Measurements from ENCODE around the gene MAST3. TPM values are rescaled to one million over a fixed set of nuclear protein-coding genes. Genes with fewer than 3 reads are reported as not detected.

The MAST3 gene
- total RNA-seq, 2 experiments from 2014 or later = 14.8 to 31.4 TPM

GRCh38 chr19:18140473-18140872 is 42.9 kb downstream of the MAST3 start:
- no peak overlapping the region for H3K4me3 ChIP-seq (ENCODE audit: low read depth, low read length, poor library complexity, severe bottlenecking)
- H3K9me3 ChIP-seq (ENCODE audit: low read length) = no peaks in the 10 kb centered on the region
- no peak for DNase-seq (ENCODE audit: low spot score)
- H2AFZ ChIP-seq (ENCODE audit: low read length) = no peak overlapping the region
- no peak overlapping the region for H3K27ac ChIP-seq (ENCODE audit: low read depth, low read length, poor library complexity, severe bottlenecking)
- no peak for TF ChIP-seq CTCF (conservative IDR thresholded peaks at IDR 0.05; ENCODE audit: low read length)
- no peak for TF ChIP-seq EZH2phosphoT487 (IDR thresholded peaks at IDR 0.05; ENCODE audit: borderline replicate concordance, low read depth, low read length)
- ChIA-PET CTCF (ENCODE audit: unreplicated experiment) (no interaction called here), POLR2A (no interaction called here)
- BruUV-seq (replicated peaks) = no TSS peak
- H3K36me3 ChIP-seq (ENCODE audit: insufficient read depth, low read length) = peaks cover 88% of the 10 kb centered on the region
- intact Hi-C loops (cut with micrococcal nuclease; ENCODE audit: unreplicated experiment) = no loop called here
- no peaks in the 10 kb centered on the region for H3K9me2 ChIP-seq (ENCODE audit: insufficient read depth, low read length)
- no peaks in the 10 kb centered on the region for H4K20me1 ChIP-seq (ENCODE audit: insufficient read depth, low read length)
- no peak overlapping the region for H3K4me2 ChIP-seq (ENCODE audit: low read length)
- H3K4me1 ChIP-seq (ENCODE audit: insufficient read depth, low read length, poor library complexity, severe bottlenecking) = no peaks in the 10 kb centered on the region
- H3K79me2 ChIP-seq (ENCODE audit: insufficient read depth, low read depth, low read length) = no peaks in the 10 kb centered on the region

GRCh38 chr19:18141031-18141430 is 43.5 kb downstream of the MAST3 start:
- intact Hi-C loops (cut with micrococcal nuclease; ENCODE audit: unreplicated experiment) = no loop called here
- TF ChIP-seq EZH2phosphoT487 (IDR thresholded peaks at IDR 0.05; ENCODE audit: borderline replicate concordance, low read depth, low read length) = no peak
- no peak for TF ChIP-seq CTCF (conservative IDR thresholded peaks at IDR 0.05; ENCODE audit: low read length)
- peaks cover 88% of the 10 kb centered on the region for H3K36me3 ChIP-seq (ENCODE audit: insufficient read depth, low read length)
- no peaks in the 10 kb centered on the region for H4K20me1 ChIP-seq (ENCODE audit: insufficient read depth, low read length)
- DNase-seq (ENCODE audit: low spot score) = no peak
- H3K79me2 ChIP-seq (ENCODE audit: insufficient read depth, low read depth, low read length) = no peaks in the 10 kb centered on the region
- H3K4me3 ChIP-seq (ENCODE audit: low read depth, low read length, poor library complexity, severe bottlenecking) = no peak overlapping the region
- no peak overlapping the region for H2AFZ ChIP-seq (ENCODE audit: low read length)
- BruUV-seq (replicated peaks) = no TSS peak
- no peaks in the 10 kb centered on the region for H3K4me1 ChIP-seq (ENCODE audit: insufficient read depth, low read length, poor library complexity, severe bottlenecking)
- ChIA-PET CTCF (ENCODE audit: unreplicated experiment) (no interaction called here), POLR2A (no interaction called here)
- no peaks in the 10 kb centered on the region for H3K9me2 ChIP-seq (ENCODE audit: insufficient read depth, low read length)
- H3K27ac ChIP-seq (ENCODE audit: low read depth, low read length, poor library complexity, severe bottlenecking) = no peak overlapping the region
- no peaks in the 10 kb centered on the region for H3K9me3 ChIP-seq (ENCODE audit: low read length)
- H3K4me2 ChIP-seq (ENCODE audit: low read length) = no peak overlapping the region

- Histone ChIP-seq H3K27ac (ENCODE audit: low read depth, low read length, poor library complexity, severe bottlenecking) (no peak overlapping the region), H3K79me2 (ENCODE audit: insufficient read depth, low read depth, low read length) (no peaks in the 10 kb centered on the region), H3K4me3 (ENCODE audit: low read depth, low read length, poor library complexity, severe bottlenecking) (no peak overlapping the region), H3K4me1 (ENCODE audit: insufficient read depth, low read length, poor library complexity, severe bottlenecking) (no peaks in the 10 kb centered on the region), H3K36me3 (ENCODE audit: insufficient read depth, low read length) (peaks cover 84% of the 10 kb centered on the region), H2AFZ (ENCODE audit: low read length) (no peak overlapping the region), H3K4me2 (ENCODE audit: low read length) (no peak overlapping the region), H3K9me3 (ENCODE audit: low read length) (no peaks in the 10 kb centered on the region), H3K9me2 (ENCODE audit: insufficient read depth, low read length) (no peaks in the 10 kb centered on the region), H4K20me1 (ENCODE audit: insufficient read depth, low read length) (no peaks in the 10 kb centered on the region)
- no peak for DNase-seq (ENCODE audit: low spot score)
- POLR2A ChIA-PET = no interaction called here
- CTCF ChIA-PET (ENCODE audit: unreplicated experiment) = no interaction called here
- BruUV-seq (replicated peaks) = no TSS peak
- TF ChIP-seq EZH2phosphoT487 (IDR thresholded peaks at IDR 0.05; ENCODE audit: borderline replicate concordance, low read depth, low read length) (no peak), CTCF (conservative IDR thresholded peaks at IDR 0.05; ENCODE audit: low read length) (no peak)
- intact Hi-C loops (cut with micrococcal nuclease; ENCODE audit: unreplicated experiment) = no loop called here
Observed at GRCh38 chr19:18143902-18144301, 46.3 kb downstream of the MAST3 start.
